DMS53 (cell line): ENCODE measurements around the gene KCTD10.
"Not testable (repeated sequence)": the region's sequence is repeated elsewhere in the genome, so short reads cannot be mapped to it uniquely, and the experiment has no call there.

Source experiments
- DNase-seq: peaks from one replicate; lab custom pipeline; 2025; lab: John Stamatoyannopoulos, UW

Gene KCTD10

GRCh38 chr12:109448707-109449390, 28.3 kb downstream of the KCTD10 start:
- DNase-seq, result no peak

- DNase-seq, result no peak
Observed at GRCh38 chr12:109448272-109448671, 28.8 kb downstream of the KCTD10 start.

GRCh38 chr12:109447482-109447881, 29.6 kb downstream of the KCTD10 start:
- DNase-seq, result no peak

GRCh38 chr12:109446869-109447268, 30.2 kb downstream of the KCTD10 start:
- no peak for DNase-seq

- DNase-seq, result no peak
Observed at GRCh38 chr12:109445191-109445609, 31.9 kb downstream of the KCTD10 start.

- DNase-seq, result no peak
Observed at GRCh38 chr12:109444259-109444658, 32.8 kb downstream of the KCTD10 start.

- no peak for DNase-seq
Observed at GRCh38 chr12:109443794-109444193, 33.3 kb downstream of the KCTD10 start.

- peak; percentile 37 for DNase-seq
Observed at GRCh38 chr12:109440851-109441490, 36.1 kb downstream of the KCTD10 start.

- DNase-seq, result not testable (repeated sequence)
Observed at GRCh38 chr12:109439951-109440350, 37.1 kb downstream of the KCTD10 start.

- DNase-seq, result no peak
Observed at GRCh38 chr12:109439181-109439580, 37.9 kb downstream of the KCTD10 start.

GRCh38 chr12:109436188-109436560, 40.9 kb downstream of the KCTD10 start:
- DNase-seq, result no peak

GRCh38 chr12:109435428-109436187, 41.5 kb downstream of the KCTD10 start:
- DNase-seq, result no peak

GRCh38 chr12:109434582-109434981, 42.5 kb downstream of the KCTD10 start:
- no peak for DNase-seq

- DNase-seq, result peak; percentile 39
Observed at GRCh38 chr12:109433618-109434017, 43.5 kb downstream of the KCTD10 start.

GRCh38 chr12:109432842-109433304, 44.2 kb downstream of the KCTD10 start:
- DNase-seq, result peak; percentile 95

GRCh38 chr12:109432431-109432830, 44.7 kb downstream of the KCTD10 start:
- peak; percentile 79 for DNase-seq

- no peak for DNase-seq
Observed at GRCh38 chr12:109430244-109430643, 46.9 kb downstream of the KCTD10 start.

- not testable (repeated sequence) for DNase-seq
Observed at GRCh38 chr12:109428804-109429203, 48.3 kb downstream of the KCTD10 start.

GRCh38 chr12:109428037-109428629, 49.0 kb downstream of the KCTD10 start:
- peak; percentile 90 for DNase-seq

- DNase-seq, result no peak
Observed at GRCh38 chr12:109423392-109423791, 53.7 kb downstream of the KCTD10 start.

GRCh38 chr12:109422251-109422650, 54.8 kb downstream of the KCTD10 start:
- no peak for DNase-seq

- no peak for DNase-seq
Observed at GRCh38 chr12:109421355-109422087, 55.6 kb downstream of the KCTD10 start.
